Kidney epithelial cell (primary cell): ENCODE results near the gene CCDC158. TPM values are rescaled to one million over a fixed set of nuclear protein-coding genes. Genes with fewer than 3 reads are reported as not detected.
"Not testable (repeated sequence)": the region's sequence is repeated elsewhere in the genome, so short reads cannot be mapped to it uniquely, and the experiment has no call there.

Source experiments
- DNase-seq: peaks from one replicate; pipeline ENCODE4 v3.0.0-alpha.2; 2010; ENCODE audit warnings: low read depth
- H3K27me3 ChIP-seq: 2 replicates; pipeline ENCODE4 v1.6.0; 2011; ENCODE audit warnings: low read length; ENCODE audit not compliant: control insufficient read depth, insufficient read depth
- H3K36me3 ChIP-seq: 2 replicates; pipeline ENCODE4 v1.5.1; 2011; ENCODE audit warnings: low read length; ENCODE audit not compliant: control insufficient read depth, insufficient read depth
- H3K4me3 ChIP-seq: 2 replicates; pipeline ENCODE4 v1.5.1; 2011; ENCODE audit warnings: low read depth, mild to moderate bottlenecking, control low read depth, low read length
- CTCF ChIP-seq: IDR thresholded peaks from 2 replicates; pipeline ENCODE4 v1.5.1; 2011; ENCODE audit warnings: mild to moderate bottlenecking, moderate library complexity, low read length, control low read depth, inconsistent platforms; ENCODE audit not compliant: insufficient read depth, poor library complexity, severe bottlenecking
- total RNA-seq: library from RNA; depleted of rRNA; stranded (reverse); fragments of >200 nt; gene quantifications from 2 replicates; pipeline ENCODE4 v1.2.3, GENCODE V29; 2015

CCDC158 gene
- total RNA-seq, 1 donor from 2014 or later: 0.84 TPM

GRCh38 chr4:76429636-76430035 is 8.7 kb upstream of the CCDC158 start:
- H3K36me3 ChIP-seq: no peaks in the 10 kb centered on the region
- DNase-seq: no peak
- H3K27me3 ChIP-seq: no peaks in the 10 kb centered on the region
- no peak for TF ChIP-seq CTCF
- H3K4me3 ChIP-seq: no peak overlapping the region

GRCh38 chr4:76426272-76426671 is 5.3 kb upstream of the CCDC158 start:
- DNase-seq: no peak
- Histone ChIP-seq H3K36me3 (no peaks in the 10 kb centered on the region), H3K27me3 (no peaks in the 10 kb centered on the region), H3K4me3 (no peak overlapping the region)
- peak; percentile 36 for TF ChIP-seq CTCF

- H3K36me3 ChIP-seq, DNase-seq, H3K4me3 ChIP-seq, H3K27me3 ChIP-seq: not testable (repeated sequence)
Observed at GRCh38 chr4:76423159-76423558, 2.2 kb upstream of the CCDC158 start.

- Histone ChIP-seq H3K36me3 (no peaks in the 10 kb centered on the region), H3K27me3 (no peaks in the 10 kb centered on the region), H3K4me3 (peak overlapping the region; percentile 49)
- no peak for DNase-seq
- TF ChIP-seq CTCF: no peak
Observed at GRCh38 chr4:76420188-76420761, 666 bp downstream of the CCDC158 start.

GRCh38 chr4:76410636-76411035 is 10.3 kb downstream of the CCDC158 start:
- Histone ChIP-seq H3K36me3 (no peaks in the 10 kb centered on the region), H3K4me3 (no peak overlapping the region), H3K27me3 (no peaks in the 10 kb centered on the region)
- DNase-seq: no peak
- no peak for TF ChIP-seq CTCF

GRCh38 chr4:76407440-76408119 is 13.4 kb downstream of the CCDC158 start:
- Histone ChIP-seq H3K4me3 (no peak overlapping the region), H3K27me3 (no peaks in the 10 kb centered on the region), H3K36me3 (no peaks in the 10 kb centered on the region)
- DNase-seq: no peak
- no peak for TF ChIP-seq CTCF
